Measurements from ENCODE around the gene IKZF3. TPM values are rescaled to one million over a fixed set of nuclear protein-coding genes. Genes with fewer than 3 reads are reported as not detected.

The IKZF3 gene
- total RNA-seq, 1 experiment from 2014 or later, result 0.81 TPM

GRCh38 chr17:39808409-39808997, 55.6 kb downstream of the IKZF3 start (continued):
- TF ChIP-seq HMGXB4 (CRISPR knock-in tag; IDR thresholded peaks at IDR 0.05), result no peak
- TF ChIP-seq, protein P1, sequence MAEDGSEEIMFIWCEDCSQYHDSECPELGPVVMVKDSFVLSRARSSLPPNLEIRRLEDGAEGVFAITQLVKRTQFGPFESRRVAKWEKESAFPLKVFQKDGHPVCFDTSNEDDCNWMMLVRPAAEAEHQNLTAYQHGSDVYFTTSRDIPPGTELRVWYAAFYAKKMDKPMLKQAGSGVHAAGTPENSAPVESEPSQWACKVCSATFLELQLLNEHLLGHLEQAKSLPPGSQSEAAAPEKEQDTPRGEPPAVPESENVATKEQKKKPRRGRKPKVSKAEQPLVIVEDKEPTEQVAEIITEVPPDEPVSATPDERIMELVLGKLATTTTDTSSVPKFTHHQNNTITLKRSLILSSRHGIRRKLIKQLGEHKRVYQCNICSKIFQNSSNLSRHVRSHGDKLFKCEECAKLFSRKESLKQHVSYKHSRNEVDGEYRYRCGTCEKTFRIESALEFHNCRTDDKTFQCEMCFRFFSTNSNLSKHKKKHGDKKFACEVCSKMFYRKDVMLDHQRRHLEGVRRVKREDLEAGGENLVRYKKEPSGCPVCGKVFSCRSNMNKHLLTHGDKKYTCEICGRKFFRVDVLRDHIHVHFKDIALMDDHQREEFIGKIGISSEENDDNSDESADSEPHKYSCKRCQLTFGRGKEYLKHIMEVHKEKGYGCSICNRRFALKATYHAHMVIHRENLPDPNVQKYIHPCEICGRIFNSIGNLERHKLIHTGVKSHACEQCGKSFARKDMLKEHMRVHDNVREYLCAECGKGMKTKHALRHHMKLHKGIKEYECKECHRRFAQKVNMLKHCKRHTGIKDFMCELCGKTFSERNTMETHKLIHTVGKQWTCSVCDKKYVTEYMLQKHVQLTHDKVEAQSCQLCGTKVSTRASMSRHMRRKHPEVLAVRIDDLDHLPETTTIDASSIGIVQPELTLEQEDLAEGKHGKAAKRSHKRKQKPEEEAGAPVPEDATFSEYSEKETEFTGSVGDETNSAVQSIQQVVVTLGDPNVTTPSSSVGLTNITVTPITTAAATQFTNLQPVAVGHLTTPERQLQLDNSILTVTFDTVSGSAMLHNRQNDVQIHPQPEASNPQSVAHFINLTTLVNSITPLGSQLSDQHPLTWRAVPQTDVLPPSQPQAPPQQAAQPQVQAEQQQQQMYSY (CRISPR knock-in tag; IDR thresholded peaks at IDR 0.05), result no peak
- TF ChIP-seq, protein P2, sequence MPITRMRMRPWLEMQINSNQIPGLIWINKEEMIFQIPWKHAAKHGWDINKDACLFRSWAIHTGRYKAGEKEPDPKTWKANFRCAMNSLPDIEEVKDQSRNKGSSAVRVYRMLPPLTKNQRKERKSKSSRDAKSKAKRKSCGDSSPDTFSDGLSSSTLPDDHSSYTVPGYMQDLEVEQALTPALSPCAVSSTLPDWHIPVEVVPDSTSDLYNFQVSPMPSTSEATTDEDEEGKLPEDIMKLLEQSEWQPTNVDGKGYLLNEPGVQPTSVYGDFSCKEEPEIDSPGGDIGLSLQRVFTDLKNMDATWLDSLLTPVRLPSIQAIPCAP (CRISPR knock-in tag; IDR thresholded peaks at IDR 0.05), result no peak
- TF ChIP-seq CREM (CRISPR knock-in tag; IDR thresholded peaks at IDR 0.05), result no peak
- no peak for TF ChIP-seq MYBL2 (CRISPR knock-in tag; IDR thresholded peaks at IDR 0.05)
- TF ChIP-seq ATF6 (CRISPR knock-in tag; IDR thresholded peaks at IDR 0.05), result no peak
- TF ChIP-seq, protein P3, sequence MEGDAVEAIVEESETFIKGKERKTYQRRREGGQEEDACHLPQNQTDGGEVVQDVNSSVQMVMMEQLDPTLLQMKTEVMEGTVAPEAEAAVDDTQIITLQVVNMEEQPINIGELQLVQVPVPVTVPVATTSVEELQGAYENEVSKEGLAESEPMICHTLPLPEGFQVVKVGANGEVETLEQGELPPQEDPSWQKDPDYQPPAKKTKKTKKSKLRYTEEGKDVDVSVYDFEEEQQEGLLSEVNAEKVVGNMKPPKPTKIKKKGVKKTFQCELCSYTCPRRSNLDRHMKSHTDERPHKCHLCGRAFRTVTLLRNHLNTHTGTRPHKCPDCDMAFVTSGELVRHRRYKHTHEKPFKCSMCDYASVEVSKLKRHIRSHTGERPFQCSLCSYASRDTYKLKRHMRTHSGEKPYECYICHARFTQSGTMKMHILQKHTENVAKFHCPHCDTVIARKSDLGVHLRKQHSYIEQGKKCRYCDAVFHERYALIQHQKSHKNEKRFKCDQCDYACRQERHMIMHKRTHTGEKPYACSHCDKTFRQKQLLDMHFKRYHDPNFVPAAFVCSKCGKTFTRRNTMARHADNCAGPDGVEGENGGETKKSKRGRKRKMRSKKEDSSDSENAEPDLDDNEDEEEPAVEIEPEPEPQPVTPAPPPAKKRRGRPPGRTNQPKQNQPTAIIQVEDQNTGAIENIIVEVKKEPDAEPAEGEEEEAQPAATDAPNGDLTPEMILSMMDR (IDR thresholded peaks at IDR 0.05), result no peak
- TF ChIP-seq, protein P4, sequence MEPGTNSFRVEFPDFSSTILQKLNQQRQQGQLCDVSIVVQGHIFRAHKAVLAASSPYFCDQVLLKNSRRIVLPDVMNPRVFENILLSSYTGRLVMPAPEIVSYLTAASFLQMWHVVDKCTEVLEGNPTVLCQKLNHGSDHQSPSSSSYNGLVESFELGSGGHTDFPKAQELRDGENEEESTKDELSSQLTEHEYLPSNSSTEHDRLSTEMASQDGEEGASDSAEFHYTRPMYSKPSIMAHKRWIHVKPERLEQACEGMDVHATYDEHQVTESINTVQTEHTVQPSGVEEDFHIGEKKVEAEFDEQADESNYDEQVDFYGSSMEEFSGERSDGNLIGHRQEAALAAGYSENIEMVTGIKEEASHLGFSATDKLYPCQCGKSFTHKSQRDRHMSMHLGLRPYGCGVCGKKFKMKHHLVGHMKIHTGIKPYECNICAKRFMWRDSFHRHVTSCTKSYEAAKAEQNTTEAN (CRISPR knock-in tag; IDR thresholded peaks at IDR 0.05), result no peak
- no peak for TF ChIP-seq RORB (CRISPR knock-in tag; IDR thresholded peaks at IDR 0.05)
- TF ChIP-seq, protein P5, sequence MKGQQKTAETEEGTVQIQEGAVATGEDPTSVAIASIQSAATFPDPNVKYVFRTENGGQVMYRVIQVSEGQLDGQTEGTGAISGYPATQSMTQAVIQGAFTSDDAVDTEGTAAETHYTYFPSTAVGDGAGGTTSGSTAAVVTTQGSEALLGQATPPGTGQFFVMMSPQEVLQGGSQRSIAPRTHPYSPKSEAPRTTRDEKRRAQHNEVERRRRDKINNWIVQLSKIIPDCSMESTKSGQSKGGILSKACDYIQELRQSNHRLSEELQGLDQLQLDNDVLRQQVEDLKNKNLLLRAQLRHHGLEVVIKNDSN (CRISPR knock-in tag; IDR thresholded peaks at IDR 0.05), result no peak
- TF ChIP-seq FOXJ3 (CRISPR knock-in tag; IDR thresholded peaks at IDR 0.05; ENCODE audit: borderline replicate concordance), result no peak

GRCh38 chr17:39804839-39805238, 59.3 kb downstream of the IKZF3 start:
- Mint-ChIP-seq H3K27ac (no peak overlapping the region), H3K9me3 (no peaks in the 10 kb centered on the region), H3K4me3 (no peak overlapping the region), H3K4me1 (peaks cover 20% of the 10 kb centered on the region), H3K27me3 (ENCODE audit: low read depth) (no peaks in the 10 kb centered on the region), H3K36me3 (no peaks in the 10 kb centered on the region)
- no peak for ATAC-seq
- POLR2A ChIA-PET, result no interaction called here
- no peak for DNase-seq (ENCODE audit: low spot score)
- CTCF ChIA-PET, result interaction anchor here (1.9 kb wide), 1 partner anchor 75 kb away, joined by 4 read pairs; the partner anchor contains the start of gene MIEN1
- no peak for TF ChIP-seq ZNF232 (CRISPR knock-in tag; IDR thresholded peaks at IDR 0.05)
- no peak for TF ChIP-seq PRRX2 (CRISPR knock-in tag; IDR thresholded peaks at IDR 0.05)
- TF ChIP-seq, protein P6, sequence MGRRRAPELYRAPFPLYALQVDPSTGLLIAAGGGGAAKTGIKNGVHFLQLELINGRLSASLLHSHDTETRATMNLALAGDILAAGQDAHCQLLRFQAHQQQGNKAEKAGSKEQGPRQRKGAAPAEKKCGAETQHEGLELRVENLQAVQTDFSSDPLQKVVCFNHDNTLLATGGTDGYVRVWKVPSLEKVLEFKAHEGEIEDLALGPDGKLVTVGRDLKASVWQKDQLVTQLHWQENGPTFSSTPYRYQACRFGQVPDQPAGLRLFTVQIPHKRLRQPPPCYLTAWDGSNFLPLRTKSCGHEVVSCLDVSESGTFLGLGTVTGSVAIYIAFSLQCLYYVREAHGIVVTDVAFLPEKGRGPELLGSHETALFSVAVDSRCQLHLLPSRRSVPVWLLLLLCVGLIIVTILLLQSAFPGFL (CRISPR knock-in tag; IDR thresholded peaks at IDR 0.05; ENCODE audit: borderline replicate concordance), result no peak
- TF ChIP-seq, protein P7, sequence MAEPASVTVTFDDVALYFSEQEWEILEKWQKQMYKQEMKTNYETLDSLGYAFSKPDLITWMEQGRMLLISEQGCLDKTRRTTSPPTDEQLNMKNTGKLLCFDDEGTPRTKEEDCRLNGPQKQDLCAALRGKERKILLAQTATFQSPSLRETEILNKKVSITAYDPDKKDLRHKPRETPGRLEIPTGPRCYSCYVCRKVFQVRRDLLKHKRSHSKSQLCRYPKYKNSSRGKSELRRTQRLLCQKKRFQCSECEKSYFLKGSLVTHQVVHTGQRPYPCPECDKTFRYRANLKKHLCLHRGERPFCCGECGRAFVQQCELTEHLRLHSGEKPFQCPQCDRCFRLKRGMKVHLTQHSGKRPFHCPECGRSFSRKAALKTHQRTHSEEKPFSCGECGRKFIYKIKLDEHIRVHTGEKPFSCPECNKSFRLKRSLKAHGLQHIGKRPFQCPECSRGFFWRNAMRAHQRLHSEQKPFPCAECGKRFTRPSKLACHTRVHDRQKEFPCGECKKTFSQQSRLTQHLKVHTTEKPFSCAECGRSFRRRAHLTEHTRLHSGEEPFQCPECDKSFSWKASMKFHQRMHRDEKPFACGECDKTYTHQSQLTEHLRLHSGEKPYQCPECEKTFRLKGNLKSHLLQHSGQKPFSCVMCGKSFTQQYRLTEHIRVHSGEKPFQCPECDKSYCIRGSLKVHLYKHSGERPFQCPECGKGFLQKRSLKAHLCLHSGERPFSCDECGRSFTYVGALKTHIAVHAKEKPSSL (CRISPR knock-in tag; conservative IDR thresholded peaks at IDR 0.05), result no peak
- TF ChIP-seq, protein P8, sequence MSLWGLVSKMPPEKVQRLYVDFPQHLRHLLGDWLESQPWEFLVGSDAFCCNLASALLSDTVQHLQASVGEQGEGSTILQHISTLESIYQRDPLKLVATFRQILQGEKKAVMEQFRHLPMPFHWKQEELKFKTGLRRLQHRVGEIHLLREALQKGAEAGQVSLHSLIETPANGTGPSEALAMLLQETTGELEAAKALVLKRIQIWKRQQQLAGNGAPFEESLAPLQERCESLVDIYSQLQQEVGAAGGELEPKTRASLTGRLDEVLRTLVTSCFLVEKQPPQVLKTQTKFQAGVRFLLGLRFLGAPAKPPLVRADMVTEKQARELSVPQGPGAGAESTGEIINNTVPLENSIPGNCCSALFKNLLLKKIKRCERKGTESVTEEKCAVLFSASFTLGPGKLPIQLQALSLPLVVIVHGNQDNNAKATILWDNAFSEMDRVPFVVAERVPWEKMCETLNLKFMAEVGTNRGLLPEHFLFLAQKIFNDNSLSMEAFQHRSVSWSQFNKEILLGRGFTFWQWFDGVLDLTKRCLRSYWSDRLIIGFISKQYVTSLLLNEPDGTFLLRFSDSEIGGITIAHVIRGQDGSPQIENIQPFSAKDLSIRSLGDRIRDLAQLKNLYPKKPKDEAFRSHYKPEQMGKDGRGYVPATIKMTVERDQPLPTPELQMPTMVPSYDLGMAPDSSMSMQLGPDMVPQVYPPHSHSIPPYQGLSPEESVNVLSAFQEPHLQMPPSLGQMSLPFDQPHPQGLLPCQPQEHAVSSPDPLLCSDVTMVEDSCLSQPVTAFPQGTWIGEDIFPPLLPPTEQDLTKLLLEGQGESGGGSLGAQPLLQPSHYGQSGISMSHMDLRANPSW (CRISPR knock-in tag; conservative IDR thresholded peaks at IDR 0.05; ENCODE audit: low read depth), result no peak
- no peak for TF ChIP-seq JAZF1 (CRISPR knock-in tag; IDR thresholded peaks at IDR 0.05)
